Ishikawa (cell line): ENCODE data around the gene TAF6L.

ENCODE experiments used
- RAD21 ChIP-seq: IDR thresholded peaks from 2 replicates; pipeline ENCODE4 v1.6.1; 2012; ENCODE audit warnings: low read depth
- REST ChIP-seq: IDR thresholded peaks from 2 replicates; pipeline ENCODE4 v1.6.1; 2012; ENCODE audit warnings: low read depth, mild to moderate bottlenecking
- USF1 ChIP-seq: IDR thresholded peaks from 2 replicates; pipeline ENCODE4 v1.6.1; 2012

GRCh38 chr11:62810748-62811147 is 39.6 kb downstream of the TAF6L start:
- TF ChIP-seq REST (no peak), USF1 (no peak), RAD21 (no peak)
